Measurements from ENCODE around the gene TBKBP1.
A peak's percentile ranks its signal among the peaks of the same experiment; 100 is the strongest.

Gene TBKBP1

DNA sequence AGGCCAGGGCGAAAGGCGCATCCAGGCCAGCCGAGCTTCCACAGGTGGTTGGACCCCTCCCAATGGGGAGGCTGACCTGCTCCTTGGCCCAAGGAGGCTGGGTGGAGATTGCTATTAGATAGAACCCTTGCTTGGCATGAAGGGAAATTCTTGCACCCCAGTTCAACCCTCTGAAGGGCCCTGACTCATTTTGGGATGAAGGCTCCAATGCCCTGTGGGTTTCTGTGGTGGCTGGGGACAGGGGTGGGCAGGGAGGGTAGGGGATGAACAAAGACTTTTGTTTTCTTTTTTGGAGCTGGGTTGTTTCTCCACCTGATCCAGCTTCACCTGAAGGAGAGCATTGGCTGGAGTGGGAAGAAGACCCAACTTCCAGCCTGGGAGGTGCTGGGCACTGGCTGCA lies 22.4 kb downstream of the TBKBP1 start:
- DNase-seq, result no peak

DNA sequence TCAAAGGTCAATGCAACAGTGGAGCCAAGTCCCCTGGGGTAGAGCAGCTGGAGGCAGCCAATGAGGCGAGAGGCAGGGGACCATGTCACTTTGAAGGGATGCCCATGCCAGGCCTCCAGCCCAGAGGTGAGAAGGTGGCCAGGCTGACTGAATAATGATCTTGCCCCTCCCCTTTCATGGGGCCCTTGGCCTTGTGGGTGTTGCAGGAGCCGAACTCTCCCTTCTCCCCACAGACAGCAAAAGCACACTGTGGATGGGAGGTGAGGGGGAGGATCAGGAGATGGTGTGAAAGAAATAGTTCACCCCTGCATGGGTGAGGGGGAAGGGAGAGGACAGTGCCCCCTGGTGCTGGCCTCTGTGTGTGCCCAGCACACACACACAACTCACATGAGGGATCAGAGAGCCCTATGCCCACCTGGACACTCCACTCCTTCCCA lies 23.3 kb downstream of the TBKBP1 start:
- DNase-seq, result peak; percentile 53

DNA sequence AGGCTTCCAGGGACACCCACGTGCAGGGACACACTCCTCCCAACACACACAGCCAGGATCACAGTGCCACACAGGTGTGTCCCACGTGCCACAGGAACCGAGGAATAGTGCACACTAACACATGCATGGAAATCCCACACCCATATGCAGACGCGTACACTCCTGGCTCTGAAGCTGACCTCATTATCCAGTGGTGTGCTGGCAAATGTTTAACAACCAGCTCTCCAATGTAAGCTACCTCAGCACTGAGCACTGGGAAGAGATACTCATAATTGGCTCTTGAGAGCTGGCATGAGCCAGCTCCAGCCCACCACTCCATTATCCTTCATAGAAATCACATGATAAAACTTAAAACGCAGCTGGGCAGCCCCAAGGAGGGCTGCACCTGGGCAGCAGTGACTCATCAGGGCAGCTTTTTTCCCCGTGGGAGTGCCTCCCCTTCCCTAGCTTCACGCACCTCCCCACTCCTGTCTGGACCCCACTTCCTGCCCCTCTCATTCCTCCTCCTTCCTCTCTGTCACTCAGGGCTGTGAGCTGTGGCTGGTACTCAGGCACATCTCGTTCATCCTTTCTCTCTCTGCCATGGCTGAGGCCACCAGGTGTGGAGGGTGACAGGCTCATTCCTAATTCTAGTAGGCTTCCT lies 24.1 kb downstream of the TBKBP1 start:
- peak; percentile 63 for DNase-seq

DNA sequence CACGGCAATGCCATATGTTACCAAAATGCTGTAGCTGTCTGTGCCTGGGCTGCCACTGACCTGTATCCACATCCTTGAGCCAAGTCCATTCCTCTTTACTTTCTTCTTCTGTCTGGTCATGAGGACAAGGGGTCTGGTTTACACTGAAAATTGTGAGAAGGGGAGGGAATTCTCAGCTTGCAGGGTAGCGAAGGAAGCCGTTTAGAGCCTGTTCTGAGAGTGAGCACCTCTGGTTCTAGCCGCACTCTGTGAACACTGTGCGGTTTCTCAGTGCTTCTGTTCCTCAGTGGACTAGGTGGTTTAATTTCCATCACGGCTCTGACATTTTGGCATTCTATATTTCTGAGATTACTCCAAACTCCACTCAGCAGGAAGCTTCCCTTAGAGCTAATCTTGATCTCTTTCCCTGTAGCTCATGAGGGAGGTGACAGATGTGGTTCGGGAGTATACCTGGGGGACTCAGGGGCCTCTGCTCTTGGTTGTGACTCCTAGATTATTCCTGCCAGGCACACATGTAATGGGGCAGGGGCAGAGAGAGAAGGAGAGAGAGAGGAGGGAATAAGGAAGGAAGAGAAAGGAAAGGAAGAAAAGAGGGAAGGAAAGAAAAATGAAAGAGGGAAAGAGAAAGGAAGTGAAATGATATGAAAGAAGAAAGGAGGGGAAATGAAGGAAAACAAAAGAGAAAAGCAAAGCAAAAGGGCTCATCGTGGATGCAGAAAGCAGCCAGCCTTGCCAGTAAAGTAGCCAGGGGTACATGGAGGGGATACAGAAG lies 24.9 kb downstream of the TBKBP1 start:
- DNase-seq, result no peak

DNA sequence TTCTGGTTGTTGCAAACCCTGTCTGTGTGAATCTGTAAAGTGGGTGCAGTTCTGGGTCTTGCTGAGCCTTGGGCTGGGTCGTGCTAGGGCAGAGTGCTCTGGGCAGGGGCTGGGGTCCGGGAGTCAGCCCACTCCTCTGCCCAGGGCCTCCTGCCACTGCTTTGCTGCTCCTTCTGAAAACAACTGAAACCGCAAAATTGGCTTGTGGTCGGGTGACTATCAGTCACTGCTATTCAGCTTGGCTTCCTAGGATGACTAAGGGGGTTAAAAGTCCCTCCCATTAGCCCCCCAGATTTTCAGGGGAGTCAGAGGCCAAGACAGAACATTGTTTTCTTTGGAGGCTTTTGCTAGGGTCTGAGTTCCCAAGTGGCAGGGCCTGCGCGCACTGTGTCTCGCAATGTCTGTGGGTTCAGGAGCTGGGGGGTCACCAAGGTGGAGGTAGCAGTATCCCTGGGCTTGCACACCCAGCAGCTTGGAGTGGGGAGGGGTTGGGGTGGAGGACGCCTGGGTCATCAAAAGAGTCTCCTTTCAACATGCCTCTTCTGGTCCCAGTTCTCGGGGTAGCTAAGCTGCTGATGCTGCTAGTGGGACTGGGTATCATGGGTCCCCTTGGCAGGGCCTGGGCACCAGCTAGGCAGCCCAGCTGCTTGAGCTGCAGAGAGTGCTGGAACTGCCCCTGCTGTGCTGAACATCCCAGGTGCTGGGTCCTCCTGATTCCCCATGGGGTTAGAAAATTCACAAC lies 25.6 kb downstream of the TBKBP1 start:
- DNase-seq, result peak; percentile 74

DNA sequence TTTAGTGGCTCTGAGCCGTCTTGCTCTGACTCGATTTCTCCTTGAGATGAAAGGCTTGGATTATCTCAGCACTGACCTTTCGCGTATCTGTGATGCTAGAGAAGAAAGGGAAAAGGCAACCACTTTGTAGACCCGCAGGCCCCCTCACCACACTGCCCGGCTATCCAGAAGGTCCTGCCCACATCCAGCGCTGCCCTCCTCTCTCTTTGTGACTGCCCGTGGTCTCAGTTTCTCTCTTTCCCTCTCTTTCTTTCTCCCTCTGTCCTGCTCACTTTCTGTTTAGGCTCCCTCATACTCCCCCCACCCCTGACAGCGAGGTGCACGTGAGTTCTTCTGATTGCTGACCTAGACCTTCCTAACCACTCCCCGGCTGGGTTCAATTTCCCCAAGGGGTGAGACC lies 26.2 kb downstream of the TBKBP1 start:
- DNase-seq, result no peak

DNA sequence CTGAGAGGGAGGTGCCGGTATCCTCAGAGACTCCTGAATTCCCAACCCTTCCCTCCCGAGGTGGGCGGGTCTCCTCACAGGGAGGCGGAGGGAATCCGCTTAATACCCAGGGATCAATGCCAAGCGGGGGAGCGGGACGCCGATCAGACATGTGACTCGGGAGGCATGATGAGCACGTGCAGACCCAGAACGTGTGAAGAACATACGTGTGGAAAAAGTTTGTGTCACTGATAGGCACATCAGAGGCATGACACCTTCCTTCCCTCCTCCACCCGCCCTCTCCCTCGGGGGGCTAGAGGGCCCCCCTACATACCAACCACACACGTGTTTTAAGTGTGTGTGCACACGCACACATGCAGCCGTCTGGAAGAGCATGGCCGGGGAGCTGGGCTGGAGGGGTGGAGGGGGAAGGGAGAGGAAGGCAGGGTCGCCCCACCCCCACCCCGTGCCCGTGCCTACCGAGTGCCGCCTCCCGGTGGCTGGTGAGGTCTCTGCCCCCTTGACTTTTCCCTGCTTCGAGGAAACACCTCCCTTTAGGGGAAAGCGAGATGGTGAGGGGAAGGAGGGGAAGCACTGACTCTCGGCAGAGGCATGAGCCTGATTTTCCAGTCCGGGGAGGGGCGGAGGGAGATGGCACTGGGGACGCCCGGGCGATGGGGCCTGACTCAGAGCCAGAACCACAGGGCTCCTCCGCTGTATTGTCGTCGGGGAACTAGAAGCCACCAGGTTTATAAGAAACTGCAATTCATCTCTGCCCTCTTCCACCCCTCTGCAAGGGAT lies 27.0 kb downstream of the TBKBP1 start:
- peak; percentile 98 for DNase-seq

DNA sequence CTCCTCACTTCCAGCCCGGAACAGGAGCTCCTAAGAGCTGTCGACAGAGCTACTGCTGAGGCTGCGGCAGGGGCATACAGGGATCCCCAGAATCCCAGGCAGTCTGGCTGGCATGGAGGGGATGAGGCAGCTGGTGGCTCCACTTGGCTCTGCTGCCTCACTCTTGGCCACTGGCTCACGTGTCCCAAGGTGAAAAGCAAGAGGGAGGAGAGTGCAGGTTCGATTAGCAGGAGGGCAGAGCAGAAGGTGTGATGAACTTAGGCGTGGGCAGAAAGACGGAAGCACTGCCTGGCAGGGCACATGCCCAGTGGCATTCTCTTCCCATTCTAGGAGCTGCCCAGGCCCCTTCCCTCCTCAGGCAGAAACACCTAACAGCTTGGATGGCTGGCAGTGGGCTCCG lies 27.8 kb downstream of the TBKBP1 start:
- no peak for DNase-seq

DNA sequence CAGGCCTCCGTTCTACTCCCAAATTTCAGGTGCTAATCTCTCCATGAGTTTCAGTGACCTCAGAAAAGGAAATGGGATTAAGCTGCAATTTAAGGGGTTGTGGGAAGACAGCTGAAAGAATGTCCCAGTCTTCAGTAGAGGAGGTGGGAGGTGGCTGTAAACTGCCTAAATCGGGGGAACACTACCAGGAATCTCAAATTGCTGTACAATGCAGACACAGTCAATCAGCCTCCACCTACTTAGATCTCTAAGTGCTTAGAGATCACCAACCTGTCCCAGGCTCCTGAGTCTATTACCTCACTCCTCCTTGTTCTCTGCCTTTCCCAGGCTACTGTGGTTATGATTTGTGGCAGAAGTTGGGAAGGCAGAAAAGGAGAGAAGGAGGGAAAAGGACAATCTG lies 30.7 kb downstream of the TBKBP1 start:
- no peak for DNase-seq

DNA sequence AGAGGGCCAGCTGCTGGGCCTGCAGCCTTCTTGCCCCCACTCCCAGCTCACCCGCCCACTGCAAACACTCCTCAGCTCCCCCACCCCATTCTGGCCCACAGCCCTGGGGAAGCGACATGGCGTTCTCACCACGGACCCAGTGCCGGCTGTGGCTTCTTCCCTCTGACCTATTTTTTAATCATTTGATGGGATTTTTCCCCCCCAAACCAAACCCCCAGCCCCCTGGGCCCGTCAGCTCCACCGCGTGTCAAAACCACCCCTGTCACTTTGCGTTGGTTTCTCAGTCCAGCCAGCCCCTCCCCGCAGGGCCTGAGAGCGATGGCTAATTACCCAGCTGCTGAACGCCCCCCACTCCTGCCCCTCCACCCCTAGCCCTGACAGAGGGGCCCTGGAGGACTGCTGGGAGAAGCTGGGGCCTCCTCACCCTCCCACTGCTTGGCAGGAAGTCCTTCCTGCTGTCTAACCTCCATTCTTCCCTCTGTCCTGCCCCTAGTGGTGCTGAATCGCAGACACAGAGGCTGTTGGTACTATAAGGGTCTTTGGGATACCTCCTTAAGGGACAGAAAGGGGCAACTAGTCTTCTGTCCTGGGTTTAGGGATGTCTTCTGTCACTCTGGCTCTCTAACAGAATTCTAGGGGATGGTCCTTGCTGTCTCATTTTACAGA lies 31.6 kb downstream of the TBKBP1 start:
- no peak for DNase-seq

DNA sequence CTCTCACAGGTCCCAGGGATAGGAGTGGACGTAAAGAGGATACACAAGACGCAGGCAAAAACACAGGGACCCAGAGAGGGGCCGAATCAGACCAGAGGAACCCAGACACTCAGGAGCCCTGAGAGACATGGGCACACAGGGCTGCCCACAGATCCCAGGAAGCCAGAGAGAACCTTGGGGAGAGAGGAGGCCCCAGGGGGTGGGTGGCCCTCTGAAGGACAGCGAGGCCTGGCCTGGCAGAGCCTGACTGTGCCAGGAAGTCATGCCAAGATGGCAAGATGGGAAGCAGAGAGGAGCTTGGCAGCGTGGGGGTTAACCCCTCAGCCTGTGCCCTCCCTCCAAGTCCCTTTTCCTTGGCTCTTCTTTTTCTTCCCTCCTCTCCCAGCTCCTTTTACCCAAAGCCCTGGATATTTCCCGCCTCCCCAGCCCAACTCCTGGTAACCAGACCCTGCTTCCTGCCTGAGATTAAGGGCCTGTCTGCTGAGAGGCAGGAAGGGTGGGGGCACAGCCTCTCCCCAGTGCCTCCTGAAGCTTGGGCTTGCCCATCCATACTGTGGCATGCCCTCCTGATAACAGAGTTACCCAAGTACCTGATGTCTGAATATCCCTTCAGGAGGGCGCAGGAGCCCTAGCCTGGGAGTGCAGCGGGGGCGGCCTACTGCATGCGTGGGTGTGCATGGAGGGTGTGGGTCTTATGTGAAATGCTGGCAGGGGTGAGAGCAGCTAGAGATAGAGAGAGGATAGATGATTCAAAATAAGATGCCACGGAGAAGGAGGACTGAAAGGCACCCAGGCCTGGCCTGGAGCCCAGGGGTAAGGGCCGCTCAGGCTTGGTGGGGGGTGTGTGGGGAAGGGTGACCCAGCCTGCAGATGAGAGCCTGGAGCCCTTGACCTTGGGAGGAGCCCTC lies 33.1 kb downstream of the TBKBP1 start:
- no peak for DNase-seq

DNA sequence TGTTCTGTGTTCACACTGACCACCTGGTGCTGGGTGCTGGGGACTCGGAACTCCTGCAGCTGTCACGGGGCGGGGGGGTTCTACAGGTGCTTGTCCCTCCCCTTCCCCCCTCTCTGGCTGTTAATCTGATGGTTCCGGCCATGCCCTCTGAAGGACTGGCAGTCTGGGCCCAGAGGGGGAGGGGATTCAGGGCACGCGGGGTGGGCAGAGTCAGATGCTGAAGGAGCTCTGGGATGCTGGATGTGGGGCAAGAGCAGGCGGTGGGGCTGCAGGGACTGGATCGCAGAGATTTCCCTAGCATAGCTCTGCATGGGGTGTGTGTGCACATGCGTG lies 33.7 kb downstream of the TBKBP1 start:
- DNase-seq, result no peak

DNA sequence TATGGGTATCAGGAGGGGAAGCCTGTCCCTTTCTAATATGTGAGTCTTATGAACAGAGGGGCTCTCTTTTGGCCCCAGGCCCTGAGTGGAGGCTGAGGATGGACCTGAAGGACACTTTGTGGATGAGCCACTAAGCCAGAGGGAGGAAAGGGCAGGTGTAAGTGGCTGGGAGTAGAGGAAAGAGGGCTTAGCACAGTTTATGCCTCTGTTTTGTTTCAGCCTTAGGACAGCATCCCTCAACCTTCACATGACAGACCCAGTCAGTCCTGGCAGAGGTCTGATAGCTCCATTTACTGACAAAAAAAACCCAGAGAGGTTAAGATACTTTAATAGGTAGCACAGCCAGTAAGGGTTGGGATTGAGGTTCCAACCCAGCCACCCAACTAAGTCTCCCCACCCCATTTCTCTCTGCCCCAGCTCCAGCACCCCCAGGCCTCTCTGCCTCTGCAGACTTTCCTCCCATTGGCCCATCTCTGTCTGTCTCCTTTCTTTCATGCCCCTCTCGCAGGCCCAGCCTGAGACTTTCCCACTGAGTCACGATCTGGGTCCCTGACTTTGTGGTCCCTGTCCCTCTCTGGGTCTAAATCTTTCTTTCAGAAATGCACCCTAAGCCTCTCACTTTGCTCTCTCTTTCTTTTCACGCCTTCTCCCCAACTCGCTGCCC lies 34.4 kb downstream of the TBKBP1 start:
- DNase-seq, result no peak

DNA sequence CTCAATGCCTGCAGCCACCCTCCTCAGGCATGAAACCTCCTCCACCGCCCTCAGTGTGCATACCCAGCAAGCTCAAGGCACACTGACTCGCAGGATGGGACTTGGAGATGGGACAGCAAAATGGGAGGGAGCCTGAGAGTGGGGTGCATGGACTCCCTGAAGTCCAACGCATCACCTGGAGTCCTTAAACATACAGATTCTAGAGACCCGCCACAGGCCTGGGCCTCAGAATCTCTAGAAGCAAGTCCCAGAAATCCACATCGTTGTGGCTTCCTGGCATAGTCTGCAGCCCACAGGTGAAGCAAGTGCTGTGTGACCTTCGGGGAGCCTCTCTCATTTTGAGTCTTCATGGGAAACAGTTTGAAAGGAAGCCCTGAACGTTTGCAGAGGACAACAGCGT lies 35.5 kb downstream of the TBKBP1 start:
- peak; percentile 9 for DNase-seq

DNA sequence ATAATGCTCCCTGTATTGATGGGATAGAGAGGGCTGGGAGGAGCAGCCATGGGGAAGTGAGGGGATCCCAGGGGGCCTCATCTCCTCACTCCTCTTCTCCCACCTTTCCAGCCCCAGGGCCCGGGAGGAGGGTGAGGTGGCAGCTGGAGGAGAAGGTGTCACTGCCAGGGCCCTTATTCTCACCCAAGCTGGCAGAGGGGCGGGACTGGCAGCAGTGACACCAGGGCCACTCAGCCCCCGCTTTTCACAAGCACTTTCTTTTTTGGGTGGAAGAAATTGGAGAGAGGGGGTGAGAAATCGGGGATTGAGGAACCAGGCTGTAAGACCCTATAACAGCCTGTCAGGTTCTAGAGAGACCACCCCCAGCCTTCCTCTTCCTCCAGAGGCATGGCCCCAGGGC lies 36.7 kb downstream of the TBKBP1 start:
- peak; percentile 11 for DNase-seq

DNA sequence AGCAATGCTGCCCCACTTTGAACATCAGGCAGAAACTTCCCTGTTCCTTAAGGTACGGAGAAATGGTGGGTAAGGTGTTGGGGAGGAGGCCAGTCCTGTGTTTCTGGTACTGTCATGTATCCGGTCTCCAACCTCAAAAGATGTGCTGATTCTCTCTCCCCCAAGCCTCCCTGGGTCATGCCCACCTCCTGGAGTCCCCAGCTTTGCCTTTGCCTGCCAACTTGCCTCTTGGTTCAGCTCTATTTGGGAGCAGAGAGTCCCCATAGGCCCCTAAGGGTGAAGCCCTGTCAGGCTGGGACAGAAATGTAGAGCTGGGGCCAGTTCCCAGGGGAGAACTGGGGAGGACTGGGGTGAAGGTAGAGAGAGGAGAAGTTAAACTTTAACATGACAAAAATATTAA lies 37.4 kb downstream of the TBKBP1 start:
- DNase-seq, result peak; percentile 1

DNA sequence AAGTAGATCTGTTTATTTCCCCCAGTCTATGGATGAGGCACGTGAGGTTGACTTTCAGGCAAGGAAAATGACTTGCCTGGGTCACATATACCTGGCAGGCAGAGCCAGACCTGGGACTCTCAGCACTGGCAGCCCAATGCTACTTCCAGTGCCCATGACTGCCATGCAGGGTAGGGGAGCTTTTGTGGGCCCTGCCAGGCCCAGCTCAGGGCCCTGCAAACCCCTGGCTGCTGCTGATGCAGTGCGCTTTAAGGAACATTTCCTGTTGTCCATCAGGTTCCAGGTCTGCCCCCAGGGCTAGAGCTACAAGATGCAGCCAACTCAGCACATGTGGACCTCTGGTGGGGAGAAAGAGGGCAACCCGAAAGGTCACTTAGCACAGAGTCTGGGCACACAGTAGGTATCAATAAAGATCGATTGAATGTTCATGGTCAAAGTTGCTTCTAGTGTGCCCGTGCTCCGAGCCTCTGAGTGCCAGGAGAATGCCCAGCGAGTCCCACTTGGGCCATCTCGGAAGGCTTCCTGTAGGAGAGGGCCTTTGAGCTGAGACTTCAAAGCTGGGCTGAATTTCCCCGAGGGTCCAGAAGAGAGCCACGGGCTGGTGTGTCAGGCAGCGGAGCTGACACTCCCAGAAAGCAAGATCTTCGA lies 38.6 kb downstream of the TBKBP1 start:
- peak; percentile 10 for DNase-seq

DNA sequence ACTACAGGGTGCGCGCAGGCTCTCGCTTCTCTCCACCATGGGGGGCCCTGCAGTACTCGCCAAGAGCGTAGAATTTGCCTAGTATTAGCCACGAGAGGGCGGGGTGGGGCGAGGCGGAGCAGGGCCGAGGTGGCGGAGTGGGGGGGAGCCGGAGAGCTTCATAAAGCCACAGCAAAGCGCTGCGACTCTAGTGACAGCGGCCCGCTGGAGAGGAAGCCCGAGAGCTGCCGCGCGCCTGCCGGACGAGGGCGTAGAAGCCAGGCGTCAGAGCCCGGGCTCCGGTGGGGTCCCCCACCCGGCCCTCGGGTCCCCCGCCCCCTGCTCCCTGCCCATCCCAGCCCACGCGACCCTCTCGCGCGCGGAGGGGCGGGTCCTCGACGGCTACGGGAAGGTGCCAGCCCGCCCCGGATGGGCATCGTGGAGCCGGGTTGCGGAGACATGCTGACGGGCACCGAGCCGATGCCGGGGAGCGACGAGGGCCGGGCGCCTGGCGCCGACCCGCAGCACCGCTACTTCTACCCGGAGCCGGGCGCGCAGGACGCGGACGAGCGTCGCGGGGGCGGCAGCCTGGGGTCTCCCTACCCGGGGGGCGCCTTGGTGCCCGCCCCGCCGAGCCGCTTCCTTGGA lies 39.2 kb downstream of the TBKBP1 start, which contains the start of gene TBX21:
Gene TBX21, plus strand, starts transcription at position 190 of the 627 bp plus-strand sequence. Its CDS starts 219 bp downstream, at position 409.
- peak; percentile 93 for DNase-seq

DNA sequence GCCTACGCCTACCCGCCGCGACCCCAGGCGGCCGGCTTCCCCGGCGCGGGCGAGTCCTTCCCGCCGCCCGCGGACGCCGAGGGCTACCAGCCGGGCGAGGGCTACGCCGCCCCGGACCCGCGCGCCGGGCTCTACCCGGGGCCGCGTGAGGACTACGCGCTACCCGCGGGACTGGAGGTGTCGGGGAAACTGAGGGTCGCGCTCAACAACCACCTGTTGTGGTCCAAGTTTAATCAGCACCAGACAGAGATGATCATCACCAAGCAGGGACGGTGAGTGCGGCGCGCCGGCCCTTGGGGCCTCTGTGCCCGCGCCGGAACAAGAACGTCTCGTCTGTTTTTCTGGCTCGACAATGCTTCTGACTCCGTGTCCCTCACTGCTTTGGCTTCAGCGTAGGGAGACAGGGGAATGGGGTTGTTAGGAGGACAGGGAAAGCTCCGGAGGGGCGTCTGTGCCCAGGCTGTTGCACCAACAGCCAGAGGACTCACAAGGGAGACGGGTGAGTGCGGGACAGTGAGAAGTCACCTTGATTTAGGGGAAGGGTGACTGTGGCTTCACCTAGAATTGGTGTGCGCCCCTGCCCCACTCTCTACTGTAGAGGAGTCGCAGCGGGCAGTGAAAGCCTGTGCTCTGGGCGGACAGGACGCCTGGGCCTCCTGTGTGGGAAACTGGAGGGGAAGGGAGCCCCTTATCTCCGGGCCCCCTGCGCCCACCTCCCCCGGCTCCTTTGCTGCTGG lies 39.9 kb downstream of the TBKBP1 start:
- peak; percentile 21 for DNase-seq

All from activated naive CD4-positive, alpha-beta T cell treated with anti-CD3 and anti-CD28 coated beads, Interleukin-2, amount 50 U/mL, for 16 hours (primary cell).